Activated naive CD8-positive, alpha-beta T cell treated with anti-CD3 and anti-CD28 coated beads, Interleukin-2, amount 50 U/mL, for 24 hours (primary cell): Measurements from ENCODE around the gene ATG4D.
"Not testable (repeated sequence)": the region's sequence is repeated elsewhere in the genome, so short reads cannot be mapped to it uniquely, and the experiment has no call there.

Experiments used
- ATAC-seq: fragments of 150-1000 bp; cut with Tn5 transposase; one replicate; pipeline ENCODE4 v1.10.0; 2021
- DNase-seq: peaks from one replicate; pipeline ENCODE4 v3.0.0; 2021
- H3K27ac Mint-ChIP-seq: one replicate; pipeline ENCODE4 v1.8.0; 2021; ENCODE audit warnings: mild to moderate bottlenecking, mixed read lengths
- H3K27me3 Mint-ChIP-seq: one replicate; pipeline ENCODE4 v1.8.0; 2021; ENCODE audit warnings: mixed read lengths
- H3K36me3 Mint-ChIP-seq: one replicate; pipeline ENCODE4 v1.8.0; 2021; ENCODE audit warnings: low read depth, mixed read lengths
- H3K4me1 Mint-ChIP-seq: one replicate; pipeline ENCODE4 v1.8.0; 2021; ENCODE audit warnings: mixed read lengths
- H3K4me3 Mint-ChIP-seq: one replicate; pipeline ENCODE4 v1.8.0; 2021; ENCODE audit warnings: mild to moderate bottlenecking, moderate library complexity, mixed read lengths
- H3K9me3 Mint-ChIP-seq: one replicate; pipeline ENCODE4 v1.8.0; 2021; ENCODE audit warnings: mixed read lengths

ATG4D gene

GRCh38 chr19:10514211-10515145, 29.2 kb upstream of the ATG4D start:
- Mint-ChIP-seq H3K27me3 (peaks cover 53% of the 10 kb centered on the region), H3K27ac (no peak overlapping the region), H3K36me3 (no peaks in the 10 kb centered on the region), H3K9me3 (no peaks in the 10 kb centered on the region), H3K4me1 (peaks cover 30% of the 10 kb centered on the region), H3K4me3 (peak overlapping the region; percentile 59)
- DNase-seq = peak; percentile 52
- peak; percentile 57 for ATAC-seq

GRCh38 chr19:10516064-10516385, 27.7 kb upstream of the ATG4D start:
- no peaks in the 10 kb centered on the region for H3K9me3 Mint-ChIP-seq
- H3K4me3 Mint-ChIP-seq = peak overlapping the region; percentile 24
- no peaks in the 10 kb centered on the region for H3K36me3 Mint-ChIP-seq
- peaks cover 58% of the 10 kb centered on the region for H3K27me3 Mint-ChIP-seq
- H3K27ac Mint-ChIP-seq = no peak overlapping the region
- no peak for ATAC-seq
- DNase-seq = no peak
- peaks cover 29% of the 10 kb centered on the region for H3K4me1 Mint-ChIP-seq

- Mint-ChIP-seq H3K36me3 (no peaks in the 10 kb centered on the region), H3K4me3 (peak overlapping the region; percentile 24), H3K9me3 (no peaks in the 10 kb centered on the region), H3K27me3 (peaks cover 58% of the 10 kb centered on the region), H3K27ac (no peak overlapping the region), H3K4me1 (peaks cover 29% of the 10 kb centered on the region)
- ATAC-seq (no peak), DNase-seq (no peak)
These were observed 26.9 kb upstream of the ATG4D start for GRCh38 chr19:10516671-10517286.

GRCh38 chr19:10517361-10517759, 26.3 kb upstream of the ATG4D start, which contains the start of gene S1PR5:
S1PR5 (minus strand) TSS chr19:10517447; CDS start chr19:10515011, 2,436 bp downstream.
- Mint-ChIP-seq H3K27me3 (peaks cover 58% of the 10 kb centered on the region), H3K9me3 (no peaks in the 10 kb centered on the region), H3K4me3 (peak within 1 kb of the TSS; percentile 50), H3K36me3 (no peaks in the 10 kb centered on the region), H3K27ac (no peak within 1 kb of the TSS), H3K4me1 (peaks cover 29% of the 10 kb centered on the region)
- DNase-seq = no peak
- ATAC-seq = no peak

- H3K9me3 Mint-ChIP-seq = no peaks in the 10 kb centered on the region
- H3K4me1 Mint-ChIP-seq = peaks cover 29% of the 10 kb centered on the region
These were observed 25.8 kb upstream of the ATG4D start for GRCh38 chr19:10517760-10518443.

GRCh38 chr19:10518444-10519361, 25.0 kb upstream of the ATG4D start:
- DNase-seq (no peak), ATAC-seq (no peak)
- Mint-ChIP-seq H3K4me3 (peak overlapping the region; percentile 50), H3K27ac (no peak overlapping the region), H3K36me3 (no peaks in the 10 kb centered on the region), H3K27me3 (peaks cover 47% of the 10 kb centered on the region), H3K4me1 (peaks cover 25% of the 10 kb centered on the region), H3K9me3 (no peaks in the 10 kb centered on the region)

More at GRCh38 chr19:10517760-10518443, 25.8 kb upstream of the ATG4D start:
- Mint-ChIP-seq H3K36me3 (no peaks in the 10 kb centered on the region), H3K27ac (no peak overlapping the region), H3K4me3 (peak overlapping the region; percentile 50), H3K27me3 (peaks cover 55% of the 10 kb centered on the region)
- no peak for DNase-seq
- ATAC-seq = no peak

GRCh38 chr19:10519421-10519820, 24.3 kb upstream of the ATG4D start:
- peaks cover 23% of the 10 kb centered on the region for H3K4me1 Mint-ChIP-seq
- no peak overlapping the region for H3K27ac Mint-ChIP-seq
- no peak overlapping the region for H3K4me3 Mint-ChIP-seq
- H3K36me3 Mint-ChIP-seq = no peaks in the 10 kb centered on the region
- ATAC-seq (no peak), DNase-seq (no peak)
- H3K9me3 Mint-ChIP-seq = no peaks in the 10 kb centered on the region
- peaks cover 45% of the 10 kb centered on the region for H3K27me3 Mint-ChIP-seq

- Mint-ChIP-seq H3K27ac (no peak overlapping the region), H3K4me3 (no peak overlapping the region), H3K4me1 (peaks cover 21% of the 10 kb centered on the region), H3K36me3 (no peaks in the 10 kb centered on the region), H3K9me3 (no peaks in the 10 kb centered on the region), H3K27me3 (peaks cover 34% of the 10 kb centered on the region)
- ATAC-seq = no peak
- no peak for DNase-seq
These were observed 22.9 kb upstream of the ATG4D start for GRCh38 chr19:10520652-10521318.

- H3K4me1 Mint-ChIP-seq = peaks cover 20% of the 10 kb centered on the region
- peaks cover 26% of the 10 kb centered on the region for H3K27me3 Mint-ChIP-seq
- no peaks in the 10 kb centered on the region for H3K36me3 Mint-ChIP-seq
- no peak for DNase-seq
- H3K4me3 Mint-ChIP-seq = no peak overlapping the region
- ATAC-seq = no peak
- H3K9me3 Mint-ChIP-seq = no peaks in the 10 kb centered on the region
- no peak overlapping the region for H3K27ac Mint-ChIP-seq
These were observed 22.1 kb upstream of the ATG4D start for GRCh38 chr19:10521461-10522171.

- H3K9me3 Mint-ChIP-seq = no peaks in the 10 kb centered on the region
- DNase-seq (no peak), ATAC-seq (no peak)
- peaks cover 19% of the 10 kb centered on the region for H3K27me3 Mint-ChIP-seq
- H3K4me1 Mint-ChIP-seq = peaks cover 13% of the 10 kb centered on the region
- no peaks in the 10 kb centered on the region for H3K36me3 Mint-ChIP-seq
- no peak overlapping the region for H3K4me3 Mint-ChIP-seq
- H3K27ac Mint-ChIP-seq = no peak overlapping the region
These were observed 20.5 kb upstream of the ATG4D start for GRCh38 chr19:10523135-10523636.

- no peaks in the 10 kb centered on the region for H3K9me3 Mint-ChIP-seq
- DNase-seq (no peak), ATAC-seq (no peak)
- no peak overlapping the region for H3K27ac Mint-ChIP-seq
- H3K4me1 Mint-ChIP-seq = no peaks in the 10 kb centered on the region
- no peaks in the 10 kb centered on the region for H3K36me3 Mint-ChIP-seq
- peaks cover 1% of the 10 kb centered on the region for H3K27me3 Mint-ChIP-seq
- H3K4me3 Mint-ChIP-seq = no peak overlapping the region
These were observed 18.1 kb upstream of the ATG4D start for GRCh38 chr19:10525636-10526035.

GRCh38 chr19:10526887-10527286, 16.8 kb upstream of the ATG4D start:
- not testable (repeated sequence) for H3K27ac Mint-ChIP-seq, ATAC-seq, H3K4me3 Mint-ChIP-seq, H3K9me3 Mint-ChIP-seq, H3K36me3 Mint-ChIP-seq, H3K27me3 Mint-ChIP-seq, DNase-seq, H3K4me1 Mint-ChIP-seq

GRCh38 chr19:10532457-10532856, 11.2 kb upstream of the ATG4D start:
- H3K4me3 Mint-ChIP-seq = no peak overlapping the region
- H3K9me3 Mint-ChIP-seq = no peaks in the 10 kb centered on the region
- H3K4me1 Mint-ChIP-seq = no peaks in the 10 kb centered on the region
- H3K27me3 Mint-ChIP-seq = peaks cover 6% of the 10 kb centered on the region
- no peaks in the 10 kb centered on the region for H3K36me3 Mint-ChIP-seq
- H3K27ac Mint-ChIP-seq = no peak overlapping the region
- DNase-seq = no peak
- ATAC-seq = no peak
